HepG2 (cell line): ENCODE results near the gene THOC5. TPM values are rescaled to one million over a fixed set of nuclear protein-coding genes. Genes with fewer than 3 reads are reported as not detected.

Source experiments
- ATAC-seq: fragments of 200-7000 bp; cut with Tn5 transposase; 3 replicates; pipeline ENCODE4 v1.9.1; 2020; ENCODE audit warnings: mild to moderate bottlenecking, moderate library complexity
- BruUV-seq: library from RNA; stranded (reverse); fragments of 400-500 nt; replicated peaks from 2 replicates; lab custom pipeline; 2021; lab: Mats Ljungman, UMichigan
- CTCF ChIA-PET: fragments of 300-600 bp; formaldehyde crosslinking; extraction: SDS; loops from one replicate; lab custom pipeline; 2021; ENCODE audit warnings: low total read pairs, inconsistent platforms, low intra/inter-chr PET ratio; lab: Yijun Ruan, JAX
- POLR2A ChIA-PET: fragments of 350-600 bp; sonication (Branson Sonifier 250); formaldehyde crosslinking; loops from one replicate; lab custom pipeline; 2020; ENCODE audit warnings: antibody characterized with exemption, inconsistent platforms; lab: Yijun Ruan, JAX
- DNase-seq: peaks from one replicate; pipeline ENCODE4 v3.0.0-alpha.2; 2015; ENCODE audit warnings: low spot score
- FAIRE-seq: peaks from 3 replicates; lab custom pipeline; 2011; peaks lifted over from hg19 to GRCh38; lab: Jason Lieb, UNC
- H2AFZ ChIP-seq: one replicate; pipeline ENCODE4 v1.6.1; 2011; ENCODE audit warnings: low read length, inconsistent platforms
- H3K27ac ChIP-seq: fragments of 300-600 bp; 3 replicates; pipeline ENCODE4 v1.8.0; 2011; ENCODE audit warnings: mixed run types, mild to moderate bottlenecking, mixed read lengths, low read length, inconsistent platforms; ENCODE audit not compliant: insufficient read depth; ENCODE audit errors: extremely low read length
- H3K27me3 ChIP-seq, 2 experiments: fragments of 200-600 bp in 1 of 2; 2 replicates in 1 of 2; 3 replicates in 1 of 2; pipeline versions ENCODE4 v1.6.0 to v1.8.0; 2011; ENCODE audit warnings: low read length in 2 of 2, mild to moderate bottlenecking in 2 of 2, moderate library complexity in 2 of 2, inconsistent platforms in 1 of 2; ENCODE audit not compliant: insufficient read depth in 2 of 2, control insufficient read depth in 1 of 2
- H3K36me3 ChIP-seq, 2 experiments: fragments of 200-600 bp in 1 of 2; replicated peaks in 1 of 2; 2 replicates in 1 of 2; 3 replicates in 1 of 2; pipeline versions ENCODE4 v1.5.1 to v1.8.0; 2011; ENCODE audit warnings: low read length in 2 of 2, inconsistent platforms in 1 of 2; ENCODE audit not compliant: insufficient read depth in 2 of 2, control insufficient read depth in 1 of 2
- H3K4me1 ChIP-seq: 2 replicates; pipeline ENCODE4 v1.5.1; 2012; ENCODE audit warnings: low read length, inconsistent platforms; ENCODE audit not compliant: insufficient read depth
- H3K4me2 ChIP-seq: 2 replicates; pipeline ENCODE4 v1.6.0; 2011; ENCODE audit warnings: low read depth, low read length, inconsistent platforms
- H3K4me3 ChIP-seq, 3 experiments: fragments of 200-600 bp in 1 of 3; sonication (generic), shearing (Covaris generic) in 1 of 3; replicated peaks in 1 of 3; 2 replicates each; pipeline ENCODE4 v1.5.1; 2011 to 2016; ENCODE audit warnings: low read length in 3 of 3, inconsistent platforms in 2 of 3, low read depth in 2 of 3, mild to moderate bottlenecking in 2 of 3, control low read depth in 1 of 3, mixed read lengths in 1 of 3; ENCODE audit not compliant: insufficient read depth in 1 of 3
- H3K79me2 ChIP-seq: one replicate; pipeline ENCODE4 v1.6.1; 2011; ENCODE audit warnings: low read length, inconsistent platforms; ENCODE audit not compliant: insufficient read depth
- H3K9ac ChIP-seq: 2 replicates; pipeline ENCODE4 v1.6.0; 2011; ENCODE audit warnings: mild to moderate bottlenecking, low read depth, low read length, inconsistent platforms; ENCODE audit not compliant: insufficient read depth
- H3K9me3 ChIP-seq: 2 replicates; pipeline ENCODE4 v1.5.1; 2012; ENCODE audit warnings: mild to moderate bottlenecking, low read length
- H4K20me1 ChIP-seq: 2 replicates; pipeline ENCODE4 v1.6.0; 2011; ENCODE audit warnings: inconsistent platforms, mild to moderate bottlenecking, low read length, moderate library complexity; ENCODE audit not compliant: insufficient read depth
- GLI4 ChIP-seq: sonication (generic); formaldehyde crosslinking; IDR thresholded peaks from 2 replicates; pipeline ENCODE4 v1.5.1; 2020; ENCODE audit warnings: missing genetic modification reagents, mild to moderate bottlenecking, moderate library complexity, borderline replicate concordance
- HDAC1 ChIP-seq: sonication (generic); formaldehyde crosslinking; IDR thresholded peaks from 2 replicates; pipeline ENCODE4 v1.5.1; 2020; ENCODE audit warnings: mild to moderate bottlenecking, missing genetic modification reagents
- HOXA3 ChIP-seq: sonication (generic); formaldehyde crosslinking; IDR thresholded peaks from 2 replicates; pipeline ENCODE4 v1.5.0; 2020; ENCODE audit warnings: missing genetic modification reagents
- HOXD1 ChIP-seq: sonication (generic); formaldehyde crosslinking; IDR thresholded peaks from 2 replicates; pipeline ENCODE4 v1.5.0; 2020; ENCODE audit warnings: missing genetic modification reagents
- MAFK ChIP-seq, 2 experiments: IDR thresholded peaks in 1 of 2; conservative IDR thresholded peaks in 1 of 2; 2 replicates each; pipeline ENCODE4 v1.6.1; 2011; ENCODE audit warnings: improper control_type of control experiment in 2 of 2, low read length in 2 of 2
- NCOA2 ChIP-seq: sonication (generic); formaldehyde crosslinking; IDR thresholded peaks from 2 replicates; pipeline ENCODE4 v1.8.0; 2022; ENCODE audit warnings: inconsistent platforms
- NFE2L2 ChIP-seq: fragments of 150-350 bp; IDR thresholded peaks from 2 replicates; pipeline ENCODE4 v1.6.1; 2014; ENCODE audit warnings: low read length
- PREB ChIP-seq: sonication (generic); formaldehyde crosslinking; IDR thresholded peaks from 2 replicates; pipeline ENCODE4 v1.4.0; 2020; ENCODE audit warnings: missing genetic modification reagents
- SMARCE1 ChIP-seq: fragments of 450-650 bp; IDR thresholded peaks from 2 replicates; pipeline ENCODE4 v1.6.1; 2017; ENCODE audit warnings: borderline replicate concordance
- SYNCRIP ChIP-seq: fragments of 200-400 bp; formaldehyde crosslinking; IDR thresholded peaks from 2 replicates; pipeline ENCODE4 v1.6.1; 2018; ENCODE audit warnings: mild to moderate bottlenecking, low read depth, low read length; ENCODE audit not compliant: insufficient read depth
- ZBTB38 ChIP-seq: sonication (generic); formaldehyde crosslinking; IDR thresholded peaks from 2 replicates; pipeline ENCODE4 v1.5.1; 2020; ENCODE audit warnings: mild to moderate bottlenecking, missing genetic modification reagents
- ZNF256 ChIP-seq: sonication (generic); formaldehyde crosslinking; conservative IDR thresholded peaks from 2 replicates; pipeline ENCODE4 v1.4.0; 2020; ENCODE audit warnings: missing genetic modification reagents
- ZNF512 ChIP-seq: sonication (generic); formaldehyde crosslinking; IDR thresholded peaks from 2 replicates; pipeline ENCODE4 v1.4.0; 2020; ENCODE audit warnings: mild to moderate bottlenecking, missing genetic modification reagents
- ZNF737 ChIP-seq: sonication (generic); formaldehyde crosslinking; IDR thresholded peaks from 2 replicates; pipeline ENCODE4 v1.5.0; 2020; ENCODE audit warnings: missing genetic modification reagents, mild to moderate bottlenecking, borderline replicate concordance
- ZNF777 ChIP-seq: sonication (generic); formaldehyde crosslinking; IDR thresholded peaks from 2 replicates; pipeline ENCODE4 v1.4.0; 2020; ENCODE audit warnings: missing genetic modification reagents
- WGBS: methylation state at CpG from one replicate; pipeline ENCODE4 v1.1.6; 2017; ENCODE audit warnings: low lambda C conversion rate; 5-methylcytosine and 5-hydroxymethylcytosine counted together
- in situ Hi-C: cut with HindIII; loops from 2 replicates; pipeline ENCODE4 v1.10.0; 2017; ENCODE audit warnings: low pct_unique_long_range_greater_than_20kb; ENCODE audit not compliant: extremely low pct_ligation_motif_present
- intact Hi-C: fragments of 100-400 bp; cut with micrococcal nuclease; formaldehyde crosslinking; loops from one replicate; pipeline ENCODE4 v1.10.0; 2022; ENCODE audit not compliant: unreplicated experiment
- polyA plus RNA-seq, 8 experiments: library from polyadenylated mRNA; depleted of rRNA in 3 of 8; stranded (reverse) in 7 of 8; unstranded in 1 of 8; fragments of >200 nt; fragmentation: Illumina TruSeq in 4 of 8; extraction: Trizol in 4 of 8; gene quantifications; 2 replicates each; pipeline versions ENCODE4 v1.2.1 to v1.2.3, GENCODE V29; 2011 to 2016; ENCODE audit warnings: low read depth in 4 of 8, missing spikeins in 1 of 8, mixed read lengths in 1 of 8; ENCODE audit not compliant: insufficient read depth in 1 of 8
- total RNA-seq, 5 experiments: library from RNA; depleted of rRNA; stranded (reverse); fragments of >200 nt; fragmentation: Illumina TruSeq; extraction: Trizol; gene quantifications; 2 replicates each; pipeline ENCODE4 v1.2.3, GENCODE V29; 2016; ENCODE audit warnings: low read depth in 1 of 5

THOC5 gene
- total and polyA plus RNA-seq, 2 of the 13 experiments (the other 11 are each of a cell fraction or from before 2014, with no cell fraction given): 45.8 to 46.7 TPM

- H3K4me3 ChIP-seq: no peak overlapping the region
- no peaks in the 10 kb centered on the region for H3K79me2 ChIP-seq
- no peak for FAIRE-seq
- H4K20me1 ChIP-seq: no peaks in the 10 kb centered on the region
- TF ChIP-seq ZNF737 (CRISPR knock-in tag): no peak
- TF ChIP-seq MAFK (conservative IDR thresholded peaks at IDR 0.05 in 1 of 2, IDR thresholded peaks at IDR 0.05 in 1 of 2; ENCODE audit: low read length in 2 of 2): peak; percentile 29 to 38; a peak in 2 of 4 replicates
- peak; percentile 33; the same call in 1 of the 2 replicates for TF ChIP-seq NFE2L2
- no peak for TF ChIP-seq HDAC1 (CRISPR knock-in tag)
- TF ChIP-seq, all 625 proteins: peak for 2
- Histone ChIP-seq H3K4me2 (no peak overlapping the region), H3K9me3 (no peaks in the 10 kb centered on the region), H3K9ac (no peak overlapping the region), H2AFZ (no peak overlapping the region), H3K4me1 (no peaks in the 10 kb centered on the region), H3K27ac (no peak overlapping the region), H3K36me3 (peaks cover 36 to 81% of the 10 kb centered on the region in 2 experiments), H3K27me3 (no peaks in the 10 kb centered on the region)
- no peak for ATAC-seq
- POLR2A ChIA-PET: no interaction called here
- no TSS peak for BruUV-seq
- DNase-seq: no peak
- intact Hi-C loops: no loop called here
- 97% methylated on average over 4 of the region's 4 CpGs for WGBS
- CTCF ChIA-PET: no interaction called here
- in situ Hi-C loops: no loop called here
Observed at GRCh38 chr22:29520851-29521250, 32.7 kb downstream of the THOC5 start.

DNA sequence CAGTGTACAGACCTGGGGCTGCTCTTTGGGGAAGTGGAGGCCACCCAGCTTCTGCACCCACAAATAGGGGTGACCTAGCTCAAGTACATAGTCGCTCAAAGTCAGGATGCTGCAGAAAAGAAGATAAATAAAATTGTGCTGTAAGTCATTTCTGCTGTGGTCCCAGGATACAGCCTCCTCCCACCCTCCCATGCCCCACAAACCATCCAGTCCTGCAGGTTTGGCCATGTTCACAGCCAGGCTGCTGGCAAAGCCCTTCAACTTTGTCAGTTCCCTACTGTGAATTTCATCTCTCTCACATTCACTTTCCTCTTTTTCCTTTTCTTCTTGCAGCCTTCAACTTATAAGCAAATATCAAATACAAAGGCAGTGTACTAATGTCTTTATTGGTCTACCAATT is 33.6 kb downstream of the THOC5 start:
- intact Hi-C loops: no loop called here
- ATAC-seq: no peak
- H3K36me3 ChIP-seq: peaks cover 34 to 78% of the 10 kb centered on the region in 2 experiments
- TF ChIP-seq SYNCRIP: no peak
- no peak for TF ChIP-seq ZNF512 (CRISPR knock-in tag)
- TF ChIP-seq SMARCE1: no peak
- no peak for TF ChIP-seq ZNF256 (CRISPR knock-in tag)
- no peak for TF ChIP-seq HOXD1
- no peak for TF ChIP-seq PREB (CRISPR knock-in tag)
- TF ChIP-seq HOXA3 (CRISPR knock-in tag): no peak
- no peak for TF ChIP-seq ZBTB38 (CRISPR knock-in tag)
- TF ChIP-seq GLI4 (CRISPR knock-in tag): no peak
- no peak for TF ChIP-seq ZNF777 (CRISPR knock-in tag)
- TF ChIP-seq NCOA2 (CRISPR knock-in tag): no peak

More for the DNA sequence above, 33.6 kb downstream of the THOC5 start:
- Histone ChIP-seq H3K4me1 (no peaks in the 10 kb centered on the region), H3K9ac (no peak overlapping the region), H3K4me3 (no peak overlapping the region), H3K4me2 (no peak overlapping the region), H4K20me1 (no peaks in the 10 kb centered on the region), H3K27me3 (no peaks in the 10 kb centered on the region), H3K9me3 (no peaks in the 10 kb centered on the region), H3K79me2 (no peaks in the 10 kb centered on the region), H3K27ac (no peak overlapping the region), H2AFZ (no peak overlapping the region)
- DNase-seq (no peak), FAIRE-seq (no peak)
- in situ Hi-C loops: loop anchor here (10.0 kb wide), 1 partner anchor 125 kb away; no protein-coding TSS in a partner anchor
- POLR2A ChIA-PET: no interaction called here
- BruUV-seq: no TSS peak
- CTCF ChIA-PET: no interaction called here
- 100% methylated on average over 1 of the region's 1 CpG for WGBS
